ENCODE measurements around the gene CTSO.

Gene CTSO, protein sequence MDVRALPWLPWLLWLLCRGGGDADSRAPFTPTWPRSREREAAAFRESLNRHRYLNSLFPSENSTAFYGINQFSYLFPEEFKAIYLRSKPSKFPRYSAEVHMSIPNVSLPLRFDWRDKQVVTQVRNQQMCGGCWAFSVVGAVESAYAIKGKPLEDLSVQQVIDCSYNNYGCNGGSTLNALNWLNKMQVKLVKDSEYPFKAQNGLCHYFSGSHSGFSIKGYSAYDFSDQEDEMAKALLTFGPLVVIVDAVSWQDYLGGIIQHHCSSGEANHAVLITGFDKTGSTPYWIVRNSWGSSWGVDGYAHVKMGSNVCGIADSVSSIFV

DNA sequence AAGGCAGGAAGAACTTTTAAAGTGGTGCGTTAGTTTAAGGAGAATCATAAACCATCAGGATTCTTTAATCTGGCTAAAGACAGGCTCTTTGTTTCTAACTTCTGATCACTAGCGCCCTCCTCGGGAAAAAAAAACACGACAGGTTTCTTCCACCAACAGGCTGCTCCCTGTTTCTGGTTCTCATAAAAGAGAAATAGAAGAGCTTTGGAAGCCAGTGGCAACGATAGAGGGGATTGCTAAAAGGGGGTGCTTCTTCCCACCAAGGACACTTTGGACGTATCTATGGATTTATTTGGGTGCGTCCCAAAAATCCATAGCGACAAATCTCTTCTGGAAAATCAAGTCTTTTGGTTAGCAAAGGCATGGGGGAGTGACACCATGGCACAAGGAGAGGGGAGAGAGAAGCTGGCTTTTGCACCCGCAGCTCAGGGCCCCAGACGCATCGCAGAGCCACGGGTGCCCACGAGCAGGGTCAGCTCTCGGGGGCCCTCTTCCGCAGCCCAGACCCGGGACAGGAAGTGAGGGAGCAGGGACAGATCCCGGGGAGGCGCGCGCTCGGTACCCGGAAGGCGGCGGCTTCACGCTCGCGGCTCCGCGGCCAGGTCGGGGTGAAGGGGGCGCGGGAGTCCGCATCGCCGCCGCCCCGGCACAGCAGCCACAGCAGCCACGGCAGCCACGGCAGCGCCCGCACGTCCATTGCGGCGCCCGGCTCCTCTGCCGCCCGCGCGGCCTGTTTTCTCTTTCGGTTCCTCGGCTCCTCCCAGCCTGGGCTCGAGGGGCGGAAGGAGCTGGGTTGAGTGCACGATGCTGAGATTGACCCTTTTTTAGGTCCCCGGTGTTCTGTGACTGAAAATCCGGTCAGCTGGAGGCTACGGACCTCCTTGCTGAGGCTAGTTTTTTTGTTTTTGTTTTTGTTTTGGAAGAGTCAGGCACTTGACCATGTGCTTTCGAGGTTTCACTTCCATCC lies at the start of gene CTSO:
TSS of gene CTSO (minus strand) at position 716 of the 967 bp plus-strand sequence. CDS start at position 697, 19 bp downstream.
- peak within 1 kb of the TSS; percentile 90 for H3K27ac ChIP-seq
- H3K36me3 ChIP-seq: no peaks in the 10 kb centered on the region; the same call in 1 of the 2 replicates
- H3K27me3 ChIP-seq (ENCODE audit: insufficient read depth, low read depth, severe bottlenecking): no peaks in the 10 kb centered on the region
- TF ChIP-seq, protein P1, sequence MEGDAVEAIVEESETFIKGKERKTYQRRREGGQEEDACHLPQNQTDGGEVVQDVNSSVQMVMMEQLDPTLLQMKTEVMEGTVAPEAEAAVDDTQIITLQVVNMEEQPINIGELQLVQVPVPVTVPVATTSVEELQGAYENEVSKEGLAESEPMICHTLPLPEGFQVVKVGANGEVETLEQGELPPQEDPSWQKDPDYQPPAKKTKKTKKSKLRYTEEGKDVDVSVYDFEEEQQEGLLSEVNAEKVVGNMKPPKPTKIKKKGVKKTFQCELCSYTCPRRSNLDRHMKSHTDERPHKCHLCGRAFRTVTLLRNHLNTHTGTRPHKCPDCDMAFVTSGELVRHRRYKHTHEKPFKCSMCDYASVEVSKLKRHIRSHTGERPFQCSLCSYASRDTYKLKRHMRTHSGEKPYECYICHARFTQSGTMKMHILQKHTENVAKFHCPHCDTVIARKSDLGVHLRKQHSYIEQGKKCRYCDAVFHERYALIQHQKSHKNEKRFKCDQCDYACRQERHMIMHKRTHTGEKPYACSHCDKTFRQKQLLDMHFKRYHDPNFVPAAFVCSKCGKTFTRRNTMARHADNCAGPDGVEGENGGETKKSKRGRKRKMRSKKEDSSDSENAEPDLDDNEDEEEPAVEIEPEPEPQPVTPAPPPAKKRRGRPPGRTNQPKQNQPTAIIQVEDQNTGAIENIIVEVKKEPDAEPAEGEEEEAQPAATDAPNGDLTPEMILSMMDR (IDR thresholded peaks at IDR 0.05; ENCODE audit: low read depth, low read length): peak; percentile 59
- H3K9me3 ChIP-seq (ENCODE audit: severe bottlenecking): no peaks in the 10 kb centered on the region
- H3K4me3 ChIP-seq (ENCODE audit: low read depth, low read length): peak within 1 kb of the TSS; percentile 100
- DNase-seq: peak; percentile 88

DNA sequence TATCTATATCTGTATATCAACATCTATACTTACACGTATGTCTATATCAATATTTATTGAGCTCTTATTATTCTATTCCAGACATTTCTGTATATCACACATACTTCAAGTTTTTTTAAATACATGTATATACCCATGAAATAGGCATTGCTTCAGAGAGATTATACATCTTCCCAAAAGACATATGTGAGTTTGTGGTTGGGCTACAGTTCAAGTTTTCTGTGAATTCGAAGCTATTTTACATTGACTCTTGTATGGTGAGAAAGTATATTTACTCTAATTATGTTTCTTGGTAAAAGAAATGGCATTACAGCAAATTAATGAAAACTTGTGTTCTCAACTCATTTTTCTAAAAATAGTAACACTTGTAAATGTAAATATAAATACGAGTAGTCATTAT lies 46.8 kb upstream of the CTSO start:
- H3K27ac ChIP-seq: no peak overlapping the region
- H3K4me3 ChIP-seq (ENCODE audit: low read depth, low read length): no peak overlapping the region
- H3K27me3 ChIP-seq (ENCODE audit: insufficient read depth, low read depth, severe bottlenecking): no peaks in the 10 kb centered on the region
- no peaks in the 10 kb centered on the region for H3K9me3 ChIP-seq (ENCODE audit: severe bottlenecking)
- TF ChIP-seq, protein P1 (IDR thresholded peaks at IDR 0.05; ENCODE audit: low read depth, low read length): no peak
- no peak for DNase-seq
- no peaks in the 10 kb centered on the region for H3K36me3 ChIP-seq

DNA sequence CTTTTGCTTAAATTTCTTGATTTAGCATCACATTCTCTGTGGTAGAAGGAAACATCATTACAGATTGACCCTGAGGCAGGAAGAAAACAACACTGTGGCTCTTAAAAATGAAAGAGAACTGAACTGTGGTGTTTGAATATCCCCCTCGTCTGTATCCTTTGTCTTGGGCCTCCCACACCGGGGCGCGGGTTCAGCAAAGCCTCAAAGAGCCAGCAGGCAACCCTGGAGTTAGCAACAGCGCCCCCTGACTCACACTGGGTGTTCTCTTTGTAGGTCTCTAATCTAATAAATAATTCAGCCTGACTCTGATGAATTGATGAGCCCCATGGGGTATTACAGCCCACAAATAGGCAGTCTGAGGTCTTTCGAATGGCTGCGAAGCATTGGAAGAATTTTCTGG lies 46.1 kb upstream of the CTSO start:
- Histone ChIP-seq H3K27me3 (ENCODE audit: insufficient read depth, low read depth, severe bottlenecking) (no peaks in the 10 kb centered on the region), H3K36me3 (no peaks in the 10 kb centered on the region), H3K27ac (no peak overlapping the region), H3K4me3 (ENCODE audit: low read depth, low read length) (no peak overlapping the region), H3K9me3 (ENCODE audit: severe bottlenecking) (no peaks in the 10 kb centered on the region)
- DNase-seq: peak; percentile 45
- TF ChIP-seq, protein P1 (IDR thresholded peaks at IDR 0.05; ENCODE audit: low read depth, low read length): peak; percentile 40; the same call in 1 of the 2 replicates

DNA sequence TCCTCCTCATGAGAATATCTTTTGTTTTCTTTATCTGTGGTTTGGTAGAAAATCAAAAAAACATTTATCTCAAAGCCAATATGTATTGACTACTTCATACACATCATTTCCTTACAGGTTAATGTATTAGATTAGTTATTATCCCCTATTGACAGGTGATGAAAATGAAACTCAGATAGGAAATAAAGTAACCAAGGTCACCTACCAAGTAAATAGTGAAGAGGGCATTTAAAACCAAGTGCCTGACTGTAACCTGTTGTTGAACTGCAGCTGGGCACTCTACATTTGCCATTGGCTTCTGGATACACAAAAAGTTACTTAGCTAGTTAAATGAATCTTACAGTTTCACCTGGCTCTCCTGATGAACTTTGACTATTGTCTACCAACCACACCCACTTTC lies 41.4 kb upstream of the CTSO start:
- no peaks in the 10 kb centered on the region for H3K9me3 ChIP-seq (ENCODE audit: severe bottlenecking)
- no peak overlapping the region for H3K4me3 ChIP-seq (ENCODE audit: low read depth, low read length)
- no peaks in the 10 kb centered on the region for H3K27me3 ChIP-seq (ENCODE audit: insufficient read depth, low read depth, severe bottlenecking)
- no peak overlapping the region for H3K27ac ChIP-seq
- H3K36me3 ChIP-seq: no peaks in the 10 kb centered on the region
- TF ChIP-seq, protein P1 (IDR thresholded peaks at IDR 0.05; ENCODE audit: low read depth, low read length): no peak
- no peak for DNase-seq

DNA sequence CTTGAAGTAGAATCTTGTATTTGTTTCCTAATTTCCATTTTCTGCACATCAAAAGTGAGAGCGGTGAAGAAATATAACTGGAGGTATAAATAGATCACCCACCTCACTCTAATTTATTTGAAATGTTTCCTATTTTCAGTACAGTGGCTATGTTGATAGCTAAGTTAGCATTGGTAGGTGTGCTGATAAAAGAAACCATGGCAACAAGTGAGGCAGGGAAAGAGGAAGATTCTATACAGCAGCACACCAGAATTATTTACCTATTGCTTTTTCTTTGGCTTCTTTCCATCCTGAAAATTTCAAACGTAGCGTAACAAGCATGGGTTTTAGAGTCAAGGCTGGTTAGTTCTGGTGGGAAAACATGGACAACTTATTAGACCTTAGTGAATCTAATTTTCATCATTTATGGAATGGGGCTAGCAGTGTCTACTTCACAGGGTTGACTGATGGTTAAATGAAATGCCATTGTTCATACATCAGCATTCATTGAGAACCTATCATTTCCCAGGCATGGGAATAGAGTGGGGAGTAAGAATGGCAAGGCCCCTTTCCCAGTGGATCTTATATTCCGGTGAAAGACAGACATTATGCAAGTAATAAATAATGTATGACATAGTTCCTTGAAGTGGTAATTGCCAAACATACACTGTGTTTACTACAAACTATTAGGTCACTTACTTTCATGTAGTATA lies 30.6 kb upstream of the CTSO start:
- DNase-seq: no peak

More for the DNA sequence above, 30.6 kb upstream of the CTSO start:
- TF ChIP-seq, protein P1 (IDR thresholded peaks at IDR 0.05; ENCODE audit: low read depth, low read length): no peak
- no peaks in the 10 kb centered on the region for H3K36me3 ChIP-seq
- H3K4me3 ChIP-seq (ENCODE audit: low read depth, low read length): no peak overlapping the region
- H3K27ac ChIP-seq: no peak overlapping the region
- no peaks in the 10 kb centered on the region for H3K9me3 ChIP-seq (ENCODE audit: severe bottlenecking)
- no peaks in the 10 kb centered on the region for H3K27me3 ChIP-seq (ENCODE audit: insufficient read depth, low read depth, severe bottlenecking)
